ENCODE data around the gene RSRC1.

RSRC1 gene

DNA sequence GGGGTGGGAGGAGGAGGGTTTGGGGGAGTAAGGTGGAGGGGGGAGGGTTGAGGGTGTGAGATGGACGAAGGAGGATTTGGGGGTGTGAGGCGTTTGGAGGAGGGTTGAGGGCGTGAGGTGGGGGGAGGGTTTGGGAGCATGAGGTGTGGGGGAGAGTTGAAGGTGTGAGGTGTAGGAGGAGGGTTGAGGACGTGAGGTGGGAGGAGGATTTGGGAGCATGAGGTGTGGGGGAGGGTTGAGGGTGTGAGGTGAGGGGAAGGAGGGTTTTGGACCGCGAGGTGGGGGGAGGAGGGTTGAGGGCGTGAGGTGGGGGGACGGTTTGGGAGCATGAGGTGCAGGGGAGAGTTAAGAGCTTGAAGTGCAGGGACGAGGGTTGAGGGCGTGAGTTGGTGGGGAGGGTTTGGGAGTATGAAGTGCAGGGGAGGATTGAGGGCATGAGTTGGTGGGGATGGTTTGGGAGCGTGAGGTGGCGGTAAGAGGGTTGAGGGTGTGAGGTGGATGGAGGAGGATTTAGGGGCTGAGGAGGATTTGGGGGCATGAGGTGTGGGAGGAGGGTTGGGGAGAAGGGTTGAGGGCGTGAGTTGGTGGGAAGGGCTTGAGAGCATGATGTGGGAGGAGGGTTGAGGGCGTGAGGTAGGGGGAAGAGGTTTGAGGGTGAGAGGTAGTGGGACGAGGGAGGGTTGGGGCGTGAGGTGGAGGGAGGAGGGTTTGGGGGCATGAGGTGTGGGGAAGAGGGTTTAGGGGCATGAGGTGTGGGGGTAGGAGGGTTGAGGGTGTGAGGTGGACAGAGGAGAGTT is 462.3 kb downstream of the RSRC1 start:
- H3K4me3 ChIP-seq (ENCODE audit: low read length) = no peak overlapping the region
- TF ChIP-seq, protein P1, sequence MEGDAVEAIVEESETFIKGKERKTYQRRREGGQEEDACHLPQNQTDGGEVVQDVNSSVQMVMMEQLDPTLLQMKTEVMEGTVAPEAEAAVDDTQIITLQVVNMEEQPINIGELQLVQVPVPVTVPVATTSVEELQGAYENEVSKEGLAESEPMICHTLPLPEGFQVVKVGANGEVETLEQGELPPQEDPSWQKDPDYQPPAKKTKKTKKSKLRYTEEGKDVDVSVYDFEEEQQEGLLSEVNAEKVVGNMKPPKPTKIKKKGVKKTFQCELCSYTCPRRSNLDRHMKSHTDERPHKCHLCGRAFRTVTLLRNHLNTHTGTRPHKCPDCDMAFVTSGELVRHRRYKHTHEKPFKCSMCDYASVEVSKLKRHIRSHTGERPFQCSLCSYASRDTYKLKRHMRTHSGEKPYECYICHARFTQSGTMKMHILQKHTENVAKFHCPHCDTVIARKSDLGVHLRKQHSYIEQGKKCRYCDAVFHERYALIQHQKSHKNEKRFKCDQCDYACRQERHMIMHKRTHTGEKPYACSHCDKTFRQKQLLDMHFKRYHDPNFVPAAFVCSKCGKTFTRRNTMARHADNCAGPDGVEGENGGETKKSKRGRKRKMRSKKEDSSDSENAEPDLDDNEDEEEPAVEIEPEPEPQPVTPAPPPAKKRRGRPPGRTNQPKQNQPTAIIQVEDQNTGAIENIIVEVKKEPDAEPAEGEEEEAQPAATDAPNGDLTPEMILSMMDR (conservative IDR thresholded peaks at IDR 0.05; ENCODE audit: low read depth, low read length) = no peak
- DNase-seq (ENCODE audit: low read depth) = no peak

DNA sequence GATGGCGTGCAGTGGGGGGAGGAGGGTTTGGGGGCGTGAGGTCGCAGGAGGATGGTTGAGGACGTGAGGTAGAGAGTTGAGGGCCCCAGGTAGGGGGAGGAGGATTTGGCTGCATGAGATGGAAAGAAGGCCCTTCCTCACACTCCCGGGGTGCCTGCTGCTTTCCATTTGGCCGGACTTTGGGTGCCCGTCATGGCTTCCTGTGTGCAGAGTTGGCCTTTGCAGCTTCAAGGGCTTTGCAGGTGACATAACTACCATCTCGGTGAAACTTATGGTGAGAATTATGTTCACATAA is 462.8 kb downstream of the RSRC1 start:
- no peak overlapping the region for H3K4me3 ChIP-seq (ENCODE audit: low read length)
- DNase-seq (ENCODE audit: low read depth) = no peak
- TF ChIP-seq, protein P1 (conservative IDR thresholded peaks at IDR 0.05; ENCODE audit: low read depth, low read length) = no peak

DNA sequence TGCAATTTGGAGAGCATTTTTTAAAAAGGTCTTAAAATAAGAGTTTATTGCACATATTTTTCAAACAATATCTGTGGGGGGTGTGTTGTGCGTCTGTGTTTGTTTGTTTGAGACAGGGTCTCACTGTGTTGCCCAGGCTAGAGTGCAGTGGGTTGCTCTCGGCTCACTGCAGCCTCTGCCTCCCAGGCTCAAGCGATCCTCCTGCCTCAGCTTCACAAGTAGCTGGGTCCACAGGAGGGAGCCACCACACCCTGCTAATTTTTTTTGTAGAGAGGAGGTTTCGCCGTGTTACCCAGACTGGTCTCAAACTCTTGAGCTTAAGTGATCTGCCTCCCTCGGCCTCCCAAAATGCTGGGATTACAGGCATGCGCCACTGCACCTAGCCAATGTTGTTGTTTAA is 463.8 kb downstream of the RSRC1 start:
- H3K4me3 ChIP-seq (ENCODE audit: low read length) = no peak overlapping the region
- no peak for DNase-seq (ENCODE audit: low read depth)
- TF ChIP-seq, protein P1 (conservative IDR thresholded peaks at IDR 0.05; ENCODE audit: low read depth, low read length) = peak; percentile 3

DNA sequence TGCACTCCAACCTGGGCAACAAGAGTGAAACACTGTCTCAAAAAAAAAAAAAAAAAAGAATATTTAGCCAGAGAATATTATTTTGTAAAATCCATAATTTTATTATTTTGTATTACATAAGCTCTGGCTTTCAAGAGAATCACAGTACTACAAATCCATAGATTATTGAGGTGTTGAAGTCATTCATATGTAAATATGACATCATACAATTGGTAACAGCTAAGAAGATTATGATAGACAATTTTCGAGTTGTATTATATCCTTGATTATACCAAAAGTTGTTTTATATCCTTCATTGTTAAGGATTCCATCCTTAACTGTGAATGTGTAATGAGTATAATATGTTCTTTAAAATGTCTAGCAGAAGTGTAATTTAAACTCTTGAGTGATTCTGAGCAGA is 464.8 kb downstream of the RSRC1 start:
- no peak for DNase-seq (ENCODE audit: low read depth)
- no peak overlapping the region for H3K4me3 ChIP-seq (ENCODE audit: low read length)
- TF ChIP-seq, protein P1 (conservative IDR thresholded peaks at IDR 0.05; ENCODE audit: low read depth, low read length) = no peak

DNA sequence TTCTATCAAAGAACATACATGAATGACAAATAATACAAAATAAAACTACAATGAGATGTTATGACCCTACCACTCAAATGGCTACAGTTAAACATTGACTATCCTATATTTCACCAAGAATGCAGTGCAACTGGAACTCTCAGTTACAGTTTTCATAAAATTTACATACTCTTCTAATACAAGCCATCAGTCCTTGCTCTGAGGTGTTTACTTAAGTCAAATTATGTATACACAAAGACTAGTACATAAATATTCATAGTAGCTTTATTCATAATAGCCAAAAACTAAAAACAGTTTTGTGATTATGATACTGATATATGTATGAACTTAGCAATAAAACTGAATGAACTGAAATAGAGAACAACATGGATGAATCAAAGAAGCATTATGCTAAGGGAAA is 480.3 kb downstream of the RSRC1 start:
- no peak for DNase-seq (ENCODE audit: low read depth)
- H3K4me3 ChIP-seq (ENCODE audit: low read length) = no peak overlapping the region
- TF ChIP-seq, protein P1 (conservative IDR thresholded peaks at IDR 0.05; ENCODE audit: low read depth, low read length) = no peak

All from retinal pigment epithelial cell (primary cell).